ENCODE measurements around the gene MSRB2.

GRCh38 chr10:23106331-23107072, 11.1 kb downstream of the MSRB2 start:
- TF ChIP-seq EZH2 (IDR thresholded peaks at IDR 0.05) = no peak
- TF ChIP-seq POLR2AphosphoS5 (IDR thresholded peaks at IDR 0.05; ENCODE audit: borderline replicate concordance, low read depth, low read length) = no peak

All from SK-N-MC (cell line).